HCT116 (cell line): ENCODE results near the gene MYCBP2.

Experiments used
- CEBPB ChIP-seq: IDR thresholded peaks from 2 replicates; pipeline ENCODE4 v1.6.1; 2012; ENCODE audit warnings: low read depth
- EZH2 ChIP-seq: fragments of 200-600 bp; sonication (generic); IDR thresholded peaks from 2 replicates; pipeline ENCODE4 v1.6.1; 2017; ENCODE audit warnings: antibody characterized with exemption, mixed run types
- FOSL1 ChIP-seq: IDR thresholded peaks from 2 replicates; pipeline ENCODE4 v1.6.1; 2012; ENCODE audit warnings: low read depth
- JUND ChIP-seq: IDR thresholded peaks from 2 replicates; pipeline ENCODE4 v1.6.1; 2012
- POLR2A ChIP-seq: IDR thresholded peaks from 2 replicates; pipeline ENCODE4 v1.7.0; 2011; ENCODE audit warnings: borderline replicate concordance; ENCODE audit not compliant: insufficient read depth, insufficient read length; ENCODE audit errors: extremely low read depth
- POLR2AphosphoS5 ChIP-seq: IDR thresholded peaks from 2 replicates; pipeline ENCODE4 v1.6.1; 2011; ENCODE audit warnings: mild to moderate bottlenecking, low read depth, low read length, moderate library complexity
- RAD21 ChIP-seq: IDR thresholded peaks from 2 replicates; pipeline ENCODE4 v1.6.1; 2012; ENCODE audit warnings: low read depth, mild to moderate bottlenecking
- SIN3A ChIP-seq: IDR thresholded peaks from 2 replicates; pipeline ENCODE4 v1.6.1; 2012; ENCODE audit warnings: low read depth
- YY1 ChIP-seq: IDR thresholded peaks from 2 replicates; pipeline ENCODE4 v1.6.1; 2011; ENCODE audit warnings: low read length, low read depth, moderate library complexity, mild to moderate bottlenecking; ENCODE audit not compliant: insufficient replicate concordance; ENCODE audit errors: extremely low read depth
- ZFX ChIP-seq: fragments of 450-650 bp; IDR thresholded peaks from 2 replicates; pipeline ENCODE4 v1.6.1; 2017
- ZNF274 ChIP-seq: fragments of 200-500 bp; sonication (Bioruptor generic); IDR thresholded peaks from 2 replicates; pipeline ENCODE4 v1.6.1; 2014; ENCODE audit warnings: mild to moderate bottlenecking, low read depth, low read length, inconsistent platforms
- TF ChIP-seq, protein P1 (sequence below), 3 experiments: fragments of 200-600 bp in 1 of 3; sonication (generic) in 1 of 3; IDR thresholded peaks in 2 of 3; conservative IDR thresholded peaks in 1 of 3; 2 replicates each; pipeline ENCODE4 v1.5.1; 2012 to 2017; ENCODE audit warnings: low read depth in 2 of 3, low read length in 2 of 3, antibody characterized with exemption in 1 of 3, borderline replicate concordance in 1 of 3, control low read depth in 1 of 3, mild to moderate bottlenecking in 1 of 3, mixed read lengths in 1 of 3, mixed run types in 1 of 3, moderate library complexity in 1 of 3; ENCODE audit not compliant: insufficient read depth in 1 of 3
- TF ChIP-seq, protein P2 (sequence below): IDR thresholded peaks from 2 replicates; pipeline ENCODE4 v1.6.1; 2012
- TF ChIP-seq, protein P3 (sequence below): IDR thresholded peaks from 2 replicates; pipeline ENCODE4 v1.6.1; 2012; ENCODE audit warnings: low read depth

DNA sequence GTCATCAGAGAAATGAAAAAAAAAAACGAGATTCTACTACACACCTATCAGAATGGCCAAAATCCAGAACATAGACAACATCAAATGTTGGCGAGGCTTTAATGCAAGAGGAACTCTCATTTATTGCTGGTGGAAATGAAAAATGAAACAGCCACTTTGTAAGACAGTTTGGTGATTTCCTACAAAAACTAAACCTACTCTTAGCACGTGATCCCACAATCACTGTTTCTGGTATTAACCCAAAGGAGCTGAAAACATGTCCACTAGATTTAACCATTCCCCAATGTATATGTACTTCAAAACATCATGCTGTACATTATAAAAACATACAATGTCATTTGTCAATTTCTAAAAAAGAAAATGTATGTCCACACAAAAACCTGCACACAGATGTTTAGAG lies 13.0 kb downstream of the MYCBP2 start:
- TF ChIP-seq, protein P1, sequence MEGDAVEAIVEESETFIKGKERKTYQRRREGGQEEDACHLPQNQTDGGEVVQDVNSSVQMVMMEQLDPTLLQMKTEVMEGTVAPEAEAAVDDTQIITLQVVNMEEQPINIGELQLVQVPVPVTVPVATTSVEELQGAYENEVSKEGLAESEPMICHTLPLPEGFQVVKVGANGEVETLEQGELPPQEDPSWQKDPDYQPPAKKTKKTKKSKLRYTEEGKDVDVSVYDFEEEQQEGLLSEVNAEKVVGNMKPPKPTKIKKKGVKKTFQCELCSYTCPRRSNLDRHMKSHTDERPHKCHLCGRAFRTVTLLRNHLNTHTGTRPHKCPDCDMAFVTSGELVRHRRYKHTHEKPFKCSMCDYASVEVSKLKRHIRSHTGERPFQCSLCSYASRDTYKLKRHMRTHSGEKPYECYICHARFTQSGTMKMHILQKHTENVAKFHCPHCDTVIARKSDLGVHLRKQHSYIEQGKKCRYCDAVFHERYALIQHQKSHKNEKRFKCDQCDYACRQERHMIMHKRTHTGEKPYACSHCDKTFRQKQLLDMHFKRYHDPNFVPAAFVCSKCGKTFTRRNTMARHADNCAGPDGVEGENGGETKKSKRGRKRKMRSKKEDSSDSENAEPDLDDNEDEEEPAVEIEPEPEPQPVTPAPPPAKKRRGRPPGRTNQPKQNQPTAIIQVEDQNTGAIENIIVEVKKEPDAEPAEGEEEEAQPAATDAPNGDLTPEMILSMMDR (IDR thresholded peaks at IDR 0.05 in 2 of 3, conservative IDR thresholded peaks at IDR 0.05 in 1 of 3; ENCODE audit: borderline replicate concordance in 1 of 3, insufficient read depth in 1 of 3, low read depth in 2 of 3, low read length in 2 of 3), result no peak
- TF ChIP-seq ZFX, result no peak
- no peak for TF ChIP-seq EZH2
- no peak for TF ChIP-seq POLR2A
- TF ChIP-seq POLR2AphosphoS5, result no peak
- TF ChIP-seq YY1, result no peak
- TF ChIP-seq CEBPB, result no peak
- no peak for TF ChIP-seq RAD21
- no peak for TF ChIP-seq ZNF274
- TF ChIP-seq, protein P2, sequence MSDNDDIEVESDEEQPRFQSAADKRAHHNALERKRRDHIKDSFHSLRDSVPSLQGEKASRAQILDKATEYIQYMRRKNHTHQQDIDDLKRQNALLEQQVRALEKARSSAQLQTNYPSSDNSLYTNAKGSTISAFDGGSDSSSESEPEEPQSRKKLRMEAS, result no peak
- TF ChIP-seq SIN3A, result no peak
- no peak for TF ChIP-seq JUND
- no peak for TF ChIP-seq FOSL1
- TF ChIP-seq, protein P3, sequence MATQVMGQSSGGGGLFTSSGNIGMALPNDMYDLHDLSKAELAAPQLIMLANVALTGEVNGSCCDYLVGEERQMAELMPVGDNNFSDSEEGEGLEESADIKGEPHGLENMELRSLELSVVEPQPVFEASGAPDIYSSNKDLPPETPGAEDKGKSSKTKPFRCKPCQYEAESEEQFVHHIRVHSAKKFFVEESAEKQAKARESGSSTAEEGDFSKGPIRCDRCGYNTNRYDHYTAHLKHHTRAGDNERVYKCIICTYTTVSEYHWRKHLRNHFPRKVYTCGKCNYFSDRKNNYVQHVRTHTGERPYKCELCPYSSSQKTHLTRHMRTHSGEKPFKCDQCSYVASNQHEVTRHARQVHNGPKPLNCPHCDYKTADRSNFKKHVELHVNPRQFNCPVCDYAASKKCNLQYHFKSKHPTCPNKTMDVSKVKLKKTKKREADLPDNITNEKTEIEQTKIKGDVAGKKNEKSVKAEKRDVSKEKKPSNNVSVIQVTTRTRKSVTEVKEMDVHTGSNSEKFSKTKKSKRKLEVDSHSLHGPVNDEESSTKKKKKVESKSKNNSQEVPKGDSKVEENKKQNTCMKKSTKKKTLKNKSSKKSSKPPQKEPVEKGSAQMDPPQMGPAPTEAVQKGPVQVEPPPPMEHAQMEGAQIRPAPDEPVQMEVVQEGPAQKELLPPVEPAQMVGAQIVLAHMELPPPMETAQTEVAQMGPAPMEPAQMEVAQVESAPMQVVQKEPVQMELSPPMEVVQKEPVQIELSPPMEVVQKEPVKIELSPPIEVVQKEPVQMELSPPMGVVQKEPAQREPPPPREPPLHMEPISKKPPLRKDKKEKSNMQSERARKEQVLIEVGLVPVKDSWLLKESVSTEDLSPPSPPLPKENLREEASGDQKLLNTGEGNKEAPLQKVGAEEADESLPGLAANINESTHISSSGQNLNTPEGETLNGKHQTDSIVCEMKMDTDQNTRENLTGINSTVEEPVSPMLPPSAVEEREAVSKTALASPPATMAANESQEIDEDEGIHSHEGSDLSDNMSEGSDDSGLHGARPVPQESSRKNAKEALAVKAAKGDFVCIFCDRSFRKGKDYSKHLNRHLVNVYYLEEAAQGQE, result no peak
